Endothelial cell of umbilical vein (primary cell): ENCODE results near the gene RSPH1. TPM values are rescaled to one million over a fixed set of nuclear protein-coding genes. Genes with fewer than 3 reads are reported as not detected.

ENCODE experiments used
- BruUV-seq: library from RNA; stranded (reverse); fragments of 400-500 nt; replicated peaks from 2 replicates; lab custom pipeline; 2021; lab: Mats Ljungman, UMichigan
- CTCF ChIA-PET: fragments of 300-600, 350-600 bp; sonication (Branson Sonifier 250); formaldehyde crosslinking; loops from one replicate; lab custom pipeline; 2021; ENCODE audit warnings: antibody characterized with exemption, inconsistent platforms; lab: Charles Lee
- POLR2A ChIA-PET: fragments of 300-600, 350-600 bp; sonication (Branson Sonifier 250); formaldehyde crosslinking; loops from one replicate; lab custom pipeline; 2021; ENCODE audit warnings: antibody characterized with exemption, inconsistent platforms; lab: Charles Lee
- DNase-seq: peaks from one replicate; pipeline ENCODE4 v3.0.0-alpha.2; 2011; ENCODE audit warnings: low read depth, low spot score
- FAIRE-seq: peaks from 2 replicates; lab custom pipeline; 2011; peaks lifted over from hg19 to GRCh38; lab: Jason Lieb, UNC
- H2AFZ ChIP-seq: 2 replicates; pipeline ENCODE4 v1.6.0; 2012; ENCODE audit warnings: low read depth, low read length, control low read depth, inconsistent platforms
- H3K27ac ChIP-seq: 2 replicates; pipeline ENCODE4 v1.5.1; 2011; ENCODE audit warnings: low read depth, mild to moderate bottlenecking, control low read depth, low read length, moderate library complexity; ENCODE audit not compliant: insufficient read depth
- H3K27me3 ChIP-seq, 2 experiments: 2 replicates each; pipeline versions ENCODE4 v1.6.0 to v1.6.1; 2011; ENCODE audit warnings: low read length in 2 of 2, mixed read lengths in 1 of 2; ENCODE audit not compliant: control insufficient read depth in 2 of 2, insufficient read depth in 2 of 2
- H3K36me3 ChIP-seq, 2 experiments: 2 replicates in 1 of 2; 3 replicates in 1 of 2; pipeline ENCODE4 v1.5.1; 2011; ENCODE audit warnings: low read length in 2 of 2, mild to moderate bottlenecking in 1 of 2, moderate library complexity in 1 of 2; ENCODE audit not compliant: control insufficient read depth in 2 of 2, insufficient read depth in 2 of 2; ENCODE audit errors: extremely low read depth in 1 of 2
- H3K4me1 ChIP-seq: 3 replicates; pipeline ENCODE4 v1.5.1; 2011; ENCODE audit warnings: mild to moderate bottlenecking, low read length; ENCODE audit not compliant: control insufficient read depth, insufficient read depth; ENCODE audit errors: extremely low read depth
- H3K4me2 ChIP-seq: 2 replicates; pipeline ENCODE4 v1.6.1; 2011; ENCODE audit warnings: low read length, control low read depth, mixed read lengths; ENCODE audit not compliant: insufficient read depth
- H3K4me3 ChIP-seq, 3 experiments: fragments of 200-600 bp in 1 of 3; sonication (generic), shearing (Covaris generic) in 1 of 3; replicated peaks in 1 of 3; 2 replicates each; pipeline ENCODE4 v1.5.1; 2011 to 2016; ENCODE audit warnings: control low read depth in 3 of 3, low read length in 3 of 3, mild to moderate bottlenecking in 2 of 3, inconsistent platforms in 1 of 3, low read depth in 1 of 3, moderate library complexity in 1 of 3; ENCODE audit not compliant: insufficient read depth in 1 of 3
- H3K79me2 ChIP-seq: 2 replicates; pipeline ENCODE4 v1.6.0; 2012; ENCODE audit warnings: low read length, inconsistent platforms; ENCODE audit not compliant: control insufficient read depth, insufficient read depth
- H3K9ac ChIP-seq: replicated peaks from 2 replicates; pipeline ENCODE3; 2011; ENCODE audit warnings: low read length, control low read depth; ENCODE audit not compliant: insufficient read depth; ENCODE audit errors: extremely low read depth
- H3K9me1 ChIP-seq: replicated peaks from 3 replicates; pipeline ENCODE4 v1.6.0; 2011; ENCODE audit warnings: mild to moderate bottlenecking, low read length; ENCODE audit not compliant: control insufficient read depth, insufficient read depth; ENCODE audit errors: extremely low read depth
- H3K9me3 ChIP-seq: replicated peaks from 2 replicates; pipeline ENCODE4 v1.5.1; 2012; ENCODE audit warnings: low read length, inconsistent platforms; ENCODE audit not compliant: control insufficient read depth, insufficient read depth
- H4K20me1 ChIP-seq: replicated peaks from 2 replicates; pipeline ENCODE3; 2011; ENCODE audit warnings: mild to moderate bottlenecking, low read length; ENCODE audit not compliant: control insufficient read depth, insufficient read depth; ENCODE audit errors: extremely low read depth
- EZH2 ChIP-seq: IDR thresholded peaks from 2 replicates; pipeline ENCODE4 v1.6.1; 2012; ENCODE audit warnings: borderline replicate concordance, low read depth, mild to moderate bottlenecking, moderate library complexity, low read length, inconsistent platforms; ENCODE audit not compliant: severe bottlenecking
- FOS ChIP-seq: IDR thresholded peaks from 2 replicates; pipeline ENCODE4 v1.6.1; 2011; ENCODE audit warnings: mild to moderate bottlenecking, low read length, moderate library complexity, borderline replicate concordance; ENCODE audit not compliant: insufficient read depth
- GATA2 ChIP-seq: IDR thresholded peaks from 2 replicates; pipeline ENCODE4 v1.7.0; 2011; ENCODE audit warnings: low read depth, mild to moderate bottlenecking, moderate library complexity, mixed read lengths, low read length; ENCODE audit not compliant: insufficient read length, insufficient read depth
- JUN ChIP-seq: IDR thresholded peaks from 2 replicates; pipeline ENCODE4 v1.6.1; 2011; ENCODE audit warnings: borderline replicate concordance, low read depth; ENCODE audit not compliant: insufficient read length, insufficient read depth
- MYC ChIP-seq: IDR thresholded peaks from one replicate; pipeline ENCODE4 v1.6.1; 2011; ENCODE audit warnings: mild to moderate bottlenecking, low read depth, low read length
- POLR2A ChIP-seq: IDR thresholded peaks from 2 replicates; pipeline ENCODE4 v1.6.1; 2012; ENCODE audit warnings: low read depth, mild to moderate bottlenecking, control low read depth, low read length
- dilution Hi-C: fragments of 300-500 bp; cut with MboI; formaldehyde crosslinking; loops from one replicate; pipeline ENCODE4 v1.15.0; 2019; ENCODE audit warnings: low sequenced_read_pairs; ENCODE audit not compliant: extremely low pct_ligation_motif_present
- intact Hi-C: fragments of 100-400 bp; cut with micrococcal nuclease; formaldehyde crosslinking; loops from one replicate; pipeline ENCODE4 v1.10.0; 2022
- polyA plus RNA-seq, 4 experiments: library from polyadenylated mRNA; depleted of rRNA in 3 of 4; stranded (reverse) in 3 of 4; unstranded in 1 of 4; fragments of >200 nt; gene quantifications; 2 replicates each; pipeline versions ENCODE4 v1.2.1 to v1.2.3, GENCODE V29; 2011 to 2012; ENCODE audit warnings: missing spikeins in 1 of 4
- total RNA-seq: library from RNA; stranded (reverse); gene quantifications from 2 replicates; pipeline ENCODE4 v1.2.3, GENCODE V29; 2021
- TF ChIP-seq, protein P1 (sequence below): IDR thresholded peaks from 2 replicates; pipeline ENCODE4 v1.6.1; 2011; ENCODE audit not compliant: insufficient read depth, insufficient read length
- TF ChIP-seq, protein P2 (sequence below), 2 donors: IDR thresholded peaks; 1 replicate in 1 of 2; 2 replicates in 1 of 2; pipeline ENCODE4 v1.5.1; 2011; ENCODE audit warnings: low read length in 2 of 2, mild to moderate bottlenecking in 2 of 2, moderate library complexity in 2 of 2, control low read depth in 1 of 2, inconsistent platforms in 1 of 2, low read depth in 1 of 2; ENCODE audit not compliant: insufficient read depth in 1 of 2; ENCODE audit errors: extremely low read depth in 1 of 2

Gene RSPH1
- total and polyA plus RNA-seq, 2 donors (not counting 3 experiments of a cell fraction or from before 2014, with no cell fraction given): 0.08 TPM; not detected in 1

DNA sequence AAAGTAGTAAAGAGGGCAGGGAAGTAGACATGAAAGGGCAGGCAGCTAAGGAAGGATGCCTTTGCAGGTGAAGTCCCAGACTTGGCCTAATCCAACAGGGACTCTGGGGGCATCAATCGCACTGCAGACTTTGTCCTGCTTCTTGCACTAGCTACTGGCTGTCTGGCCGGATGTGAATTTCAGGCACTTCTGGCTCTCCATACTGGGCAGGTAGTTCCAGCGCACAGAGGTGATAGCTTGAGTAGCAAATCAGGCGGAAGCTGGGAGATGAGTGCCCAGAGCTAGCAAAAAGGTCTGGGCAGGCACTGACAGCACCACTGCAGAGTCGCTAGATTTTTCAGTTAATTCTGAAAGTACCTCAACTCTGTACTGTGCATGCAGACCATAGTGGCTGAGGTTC is 997 bp downstream of the RSPH1 start:
- Histone ChIP-seq H3K4me1 (peaks cover 13% of the 10 kb centered on the region), H3K9me3 (no peaks in the 10 kb centered on the region), H3K4me2 (no peak overlapping the region), H2AFZ (no peak overlapping the region), H3K27me3 (peaks cover 7 to 8% of the 10 kb centered on the region in 2 experiments), H3K79me2 (no peaks in the 10 kb centered on the region), H3K4me3 (no peak overlapping the region), H3K36me3 (no peaks in the 10 kb centered on the region), H3K27ac (no peak overlapping the region), H3K9ac (no peak overlapping the region), H4K20me1 (no peaks in the 10 kb centered on the region), H3K9me1 (no peaks in the 10 kb centered on the region)
- no peak for TF ChIP-seq GATA2
- TF ChIP-seq JUN: no peak
- TF ChIP-seq POLR2A: no peak
- TF ChIP-seq MYC: no peak
- TF ChIP-seq FOS: no peak
- TF ChIP-seq, protein P1, sequence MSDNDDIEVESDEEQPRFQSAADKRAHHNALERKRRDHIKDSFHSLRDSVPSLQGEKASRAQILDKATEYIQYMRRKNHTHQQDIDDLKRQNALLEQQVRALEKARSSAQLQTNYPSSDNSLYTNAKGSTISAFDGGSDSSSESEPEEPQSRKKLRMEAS: no peak
- TF ChIP-seq, protein P2, sequence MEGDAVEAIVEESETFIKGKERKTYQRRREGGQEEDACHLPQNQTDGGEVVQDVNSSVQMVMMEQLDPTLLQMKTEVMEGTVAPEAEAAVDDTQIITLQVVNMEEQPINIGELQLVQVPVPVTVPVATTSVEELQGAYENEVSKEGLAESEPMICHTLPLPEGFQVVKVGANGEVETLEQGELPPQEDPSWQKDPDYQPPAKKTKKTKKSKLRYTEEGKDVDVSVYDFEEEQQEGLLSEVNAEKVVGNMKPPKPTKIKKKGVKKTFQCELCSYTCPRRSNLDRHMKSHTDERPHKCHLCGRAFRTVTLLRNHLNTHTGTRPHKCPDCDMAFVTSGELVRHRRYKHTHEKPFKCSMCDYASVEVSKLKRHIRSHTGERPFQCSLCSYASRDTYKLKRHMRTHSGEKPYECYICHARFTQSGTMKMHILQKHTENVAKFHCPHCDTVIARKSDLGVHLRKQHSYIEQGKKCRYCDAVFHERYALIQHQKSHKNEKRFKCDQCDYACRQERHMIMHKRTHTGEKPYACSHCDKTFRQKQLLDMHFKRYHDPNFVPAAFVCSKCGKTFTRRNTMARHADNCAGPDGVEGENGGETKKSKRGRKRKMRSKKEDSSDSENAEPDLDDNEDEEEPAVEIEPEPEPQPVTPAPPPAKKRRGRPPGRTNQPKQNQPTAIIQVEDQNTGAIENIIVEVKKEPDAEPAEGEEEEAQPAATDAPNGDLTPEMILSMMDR (IDR thresholded peaks at IDR 0.05; ENCODE audit: extremely low read depth in 1 of 2, insufficient read depth in 1 of 2, low read depth in 1 of 2, low read length in 2 of 2): no peak
- TF ChIP-seq EZH2: no peak
- FAIRE-seq: no peak
- BruUV-seq: no TSS peak
- dilution Hi-C loops (no loop called here), intact Hi-C loops (no loop called here)
- POLR2A ChIA-PET: no interaction called here
- DNase-seq: no peak
- CTCF ChIA-PET: interaction anchor here (0.6 kb wide), 1 partner anchor 21 kb away, joined by 3 read pairs; no protein-coding TSS in a partner anchor
